ENCODE data around the gene RPAP2. TPM values are rescaled to one million over a fixed set of nuclear protein-coding genes. Genes with fewer than 3 reads are reported as not detected.
"Not testable (repeated sequence)": the region's sequence is repeated elsewhere in the genome, so short reads cannot be mapped to it uniquely, and the experiment has no call there.

Gene RPAP2
- total and polyA plus RNA-seq, 3 experiments from 2014 or later: 30.8 to 40.7 (median 38.6) TPM

- peaks cover 0 to 2% (median 0%) of the 10 kb centered on the region in 5 donors for H3K9me3 Mint-ChIP-seq
- POLR2A ChIA-PET: no interaction called here
Measured at GRCh38 chr1:92346866-92347640, 48.2 kb downstream of the RPAP2 start.

GRCh38 chr1:92352856-92353255, 54.0 kb downstream of the RPAP2 start:
- no peaks in the 10 kb centered on the region for H3K4me1 ChIP-seq (ENCODE audit: insufficient read depth, low read length)
- H3K27me3 Mint-ChIP-seq: no peaks in the 10 kb centered on the region
- no peak overlapping the region for H3K4me3 Mint-ChIP-seq
- no peak overlapping the region for H3K27ac ChIP-seq (ENCODE audit: low read depth, low read length)
- H3K4me1 Mint-ChIP-seq: peaks cover 6 to 7% (median 7%) of the 10 kb centered on the region in 3 donors
- POLR2A ChIA-PET: no interaction called here
- CTCF ChIA-PET: no interaction called here
- H3K27ac Mint-ChIP-seq: no peak overlapping the region
- H3K36me3 ChIP-seq (ENCODE audit: insufficient read depth, low read length): peaks cover 3% of the 10 kb centered on the region
- H3K36me3 Mint-ChIP-seq: peaks cover 26 to 56% (median 26%) of the 10 kb centered on the region in 3 donors
- no peak overlapping the region for H3K4me3 ChIP-seq (ENCODE audit: low read length)
- DNase-seq: no peak
- H3K9me3 ChIP-seq (ENCODE audit: low read length): no peaks in the 10 kb centered on the region
- no peaks in the 10 kb centered on the region for H3K27me3 ChIP-seq (ENCODE audit: insufficient read depth, low read length, poor library complexity, severe bottlenecking)
- H3K9me3 Mint-ChIP-seq: peaks cover 0 to 5% (median 3%) of the 10 kb centered on the region in 5 donors

More at GRCh38 chr1:92346866-92347640, 48.2 kb downstream of the RPAP2 start:
- Mint-ChIP-seq H3K4me3 (no peak overlapping the region), H3K27ac (peak overlapping the region in 2 of 8 donors; percentile 3 to 58), H3K36me3 (peaks cover 26 to 59% (median 33%) of the 10 kb centered on the region in 3 donors), H3K27me3 (no peaks in the 10 kb centered on the region), H3K4me1 (peaks cover 0 to 5% (median 4%) of the 10 kb centered on the region in 3 donors)
- Histone ChIP-seq H3K4me3 (ENCODE audit: low read length) (no peak overlapping the region), H3K27me3 (ENCODE audit: insufficient read depth, low read length, poor library complexity, severe bottlenecking) (no peaks in the 10 kb centered on the region), H3K4me1 (ENCODE audit: insufficient read depth, low read length) (no peaks in the 10 kb centered on the region), H3K9me3 (ENCODE audit: low read length) (no peaks in the 10 kb centered on the region), H3K36me3 (ENCODE audit: insufficient read depth, low read length) (peaks cover 3% of the 10 kb centered on the region), H3K27ac (ENCODE audit: low read depth, low read length) (no peak overlapping the region)
- no peak for DNase-seq
- CTCF ChIA-PET: no interaction called here

- ChIA-PET POLR2A (no interaction called here), CTCF (interaction anchor here (1.2 kb wide), 1 partner anchor 133 kb away, joined by 3 read pairs; the partner anchor contains the start of gene GFI1)
- DNase-seq: no peak
- Histone ChIP-seq H3K9me3 (ENCODE audit: low read length) (no peaks in the 10 kb centered on the region), H3K27me3 (ENCODE audit: insufficient read depth, low read length, poor library complexity, severe bottlenecking) (no peaks in the 10 kb centered on the region), H3K4me3 (ENCODE audit: low read length) (no peak overlapping the region), H3K4me1 (ENCODE audit: insufficient read depth, low read length) (no peaks in the 10 kb centered on the region), H3K27ac (ENCODE audit: low read depth, low read length) (no peak overlapping the region), H3K36me3 (ENCODE audit: insufficient read depth, low read length) (peaks cover 3% of the 10 kb centered on the region)
- Mint-ChIP-seq H3K36me3 (peaks cover 27 to 56% (median 27%) of the 10 kb centered on the region in 3 donors), H3K4me1 (peaks cover 5 to 12% (median 9%) of the 10 kb centered on the region in 3 donors), H3K4me3 (no peak overlapping the region), H3K9me3 (peaks cover 0 to 5% (median 3%) of the 10 kb centered on the region in 5 donors), H3K27ac (no peak overlapping the region), H3K27me3 (no peaks in the 10 kb centered on the region)
Measured at GRCh38 chr1:92354259-92354658, 55.4 kb downstream of the RPAP2 start.

- peaks cover 21 to 55% (median 31%) of the 10 kb centered on the region in 3 donors for H3K36me3 Mint-ChIP-seq
- H3K9me3 Mint-ChIP-seq: peaks cover 0 to 5% (median 3%) of the 10 kb centered on the region in 5 donors
- Histone ChIP-seq H3K4me3 (ENCODE audit: low read length) (no peak overlapping the region), H3K27me3 (ENCODE audit: insufficient read depth, low read length, poor library complexity, severe bottlenecking) (no peaks in the 10 kb centered on the region), H3K4me1 (ENCODE audit: insufficient read depth, low read length) (no peaks in the 10 kb centered on the region), H3K27ac (ENCODE audit: low read depth, low read length) (no peak overlapping the region), H3K9me3 (ENCODE audit: low read length) (no peaks in the 10 kb centered on the region), H3K36me3 (ENCODE audit: insufficient read depth, low read length) (no peaks in the 10 kb centered on the region)
- ChIA-PET CTCF (no interaction called here), POLR2A (no interaction called here)
- no peak overlapping the region for H3K4me3 Mint-ChIP-seq
- peak overlapping the region in 4 of 8 donors; percentile 4 to 41 (median 23) for H3K27ac Mint-ChIP-seq
- peaks cover 5 to 12% (median 9%) of the 10 kb centered on the region in 3 donors for H3K4me1 Mint-ChIP-seq
- no peaks in the 10 kb centered on the region for H3K27me3 Mint-ChIP-seq
- DNase-seq: no peak
Measured at GRCh38 chr1:92356956-92357355, 58.1 kb downstream of the RPAP2 start.

GRCh38 chr1:92359382-92359781, 60.5 kb downstream of the RPAP2 start:
- H3K27me3 Mint-ChIP-seq; H3K4me3 Mint-ChIP-seq; H3K4me1 ChIP-seq (ENCODE audit: insufficient read depth, low read length); POLR2A ChIA-PET; H3K9me3 Mint-ChIP-seq; H3K27me3 ChIP-seq (ENCODE audit: insufficient read depth, low read length, poor library complexity, severe bottlenecking); H3K4me3 ChIP-seq (ENCODE audit: low read length); DNase-seq; H3K36me3 ChIP-seq (ENCODE audit: insufficient read depth, low read length); H3K9me3 ChIP-seq (ENCODE audit: low read length); H3K27ac ChIP-seq (ENCODE audit: low read depth, low read length); CTCF ChIA-PET: not testable (repeated sequence)
- Mint-ChIP-seq H3K27ac (peak overlapping the region in 1 of 8 donors; percentile 17), H3K4me1 (peaks cover 10 to 17% (median 15%) of the 10 kb centered on the region in 3 donors), H3K36me3 (peaks cover 11 to 37% (median 25%) of the 10 kb centered on the region in 3 donors)

GRCh38 chr1:92359986-92360385, 61.1 kb downstream of the RPAP2 start:
- Histone ChIP-seq H3K27me3 (ENCODE audit: insufficient read depth, low read length, poor library complexity, severe bottlenecking) (no peaks in the 10 kb centered on the region), H3K27ac (ENCODE audit: low read depth, low read length) (no peak overlapping the region), H3K4me1 (ENCODE audit: insufficient read depth, low read length) (peaks cover 4% of the 10 kb centered on the region), H3K9me3 (ENCODE audit: low read length) (no peaks in the 10 kb centered on the region), H3K36me3 (ENCODE audit: insufficient read depth, low read length) (no peaks in the 10 kb centered on the region), H3K4me3 (ENCODE audit: low read length) (no peak overlapping the region)
- no peak overlapping the region for H3K4me3 Mint-ChIP-seq
- H3K27ac Mint-ChIP-seq: no peak overlapping the region
- DNase-seq: no peak
- POLR2A ChIA-PET: no interaction called here
- H3K27me3 Mint-ChIP-seq: no peaks in the 10 kb centered on the region
- peaks cover 11 to 37% (median 25%) of the 10 kb centered on the region in 3 donors for H3K36me3 Mint-ChIP-seq
- H3K9me3 Mint-ChIP-seq: no peaks in the 10 kb centered on the region
- peaks cover 16 to 23% (median 21%) of the 10 kb centered on the region in 3 donors for H3K4me1 Mint-ChIP-seq
- CTCF ChIA-PET: no interaction called here

GRCh38 chr1:92362970-92363369, 64.1 kb downstream of the RPAP2 start:
- no peaks in the 10 kb centered on the region for H3K9me3 ChIP-seq (ENCODE audit: low read length)
- ChIA-PET CTCF (no interaction called here), POLR2A (no interaction called here)
- H3K27ac ChIP-seq (ENCODE audit: low read depth, low read length): no peak overlapping the region
- H3K27ac Mint-ChIP-seq: peak overlapping the region in 2 of 8 donors; percentile 6 to 17
- peaks cover 43 to 45% (median 45%) of the 10 kb centered on the region in 3 donors for H3K4me1 Mint-ChIP-seq
- no peak overlapping the region for H3K4me3 Mint-ChIP-seq
- H3K4me1 ChIP-seq (ENCODE audit: insufficient read depth, low read length): peaks cover 33% of the 10 kb centered on the region
- peaks cover 0 to 1% of the 10 kb centered on the region in 2 donors for H3K27me3 Mint-ChIP-seq
- H3K9me3 Mint-ChIP-seq: no peaks in the 10 kb centered on the region
- DNase-seq: no peak
- no peaks in the 10 kb centered on the region for H3K27me3 ChIP-seq (ENCODE audit: insufficient read depth, low read length, poor library complexity, severe bottlenecking)
- no peaks in the 10 kb centered on the region for H3K36me3 ChIP-seq (ENCODE audit: insufficient read depth, low read length)
- H3K4me3 ChIP-seq (ENCODE audit: low read length): no peak overlapping the region
- H3K36me3 Mint-ChIP-seq: peaks cover 5 to 24% (median 18%) of the 10 kb centered on the region in 3 donors

GRCh38 chr1:92363401-92363800, 64.5 kb downstream of the RPAP2 start:
- Mint-ChIP-seq H3K27ac (peak overlapping the region in 1 of 8 donors; percentile 17), H3K9me3 (no peaks in the 10 kb centered on the region), H3K4me1 (peaks cover 40 to 44% (median 44%) of the 10 kb centered on the region in 3 donors), H3K4me3 (no peak overlapping the region), H3K27me3 (peaks cover 0 to 1% of the 10 kb centered on the region in 2 donors), H3K36me3 (peaks cover under 1 to 20% (median 14%) of the 10 kb centered on the region in 3 donors)
- H3K27me3 ChIP-seq (ENCODE audit: insufficient read depth, low read length, poor library complexity, severe bottlenecking): no peaks in the 10 kb centered on the region
- no peak overlapping the region for H3K27ac ChIP-seq (ENCODE audit: low read depth, low read length)
- H3K9me3 ChIP-seq (ENCODE audit: low read length): no peaks in the 10 kb centered on the region
- H3K4me1 ChIP-seq (ENCODE audit: insufficient read depth, low read length): peaks cover 33% of the 10 kb centered on the region
- no peak overlapping the region for H3K4me3 ChIP-seq (ENCODE audit: low read length)
- no peak for DNase-seq
- POLR2A ChIA-PET: no interaction called here
- CTCF ChIA-PET: interaction anchor here (1.5 kb wide), 1 partner anchor 119 kb away, joined by 3 read pairs; no protein-coding TSS in a partner anchor
- no peaks in the 10 kb centered on the region for H3K36me3 ChIP-seq (ENCODE audit: insufficient read depth, low read length)

Data from CD8-positive, alpha-beta memory T cell (primary cell).